HepG2 (cell line): ENCODE data around the gene DSG2. TPM values are rescaled to one million over a fixed set of nuclear protein-coding genes. Genes with fewer than 3 reads are reported as not detected.

Experiments used
- CEBPG ChIP-seq: IDR thresholded peaks from 2 replicates; pipeline ENCODE4 v1.6.1; 2016
- FLYWCH1 ChIP-seq: sonication (generic); formaldehyde crosslinking; IDR thresholded peaks from 2 replicates; pipeline ENCODE4 v1.8.1; 2023; ENCODE audit warnings: mild to moderate bottlenecking, missing genetic modification reagents
- HMGA1 ChIP-seq: sonication (generic); formaldehyde crosslinking; conservative IDR thresholded peaks from 2 replicates; pipeline ENCODE4 v1.4.0; 2020; ENCODE audit warnings: missing genetic modification reagents
- PAXIP1 ChIP-seq: sonication (generic); formaldehyde crosslinking; conservative IDR thresholded peaks from 2 replicates; pipeline ENCODE4 v1.4.0; 2020; ENCODE audit warnings: mild to moderate bottlenecking, missing genetic modification reagents, moderate library complexity
- PBX2 ChIP-seq: IDR thresholded peaks from 2 replicates; pipeline ENCODE4 v1.6.1; 2016; ENCODE audit warnings: control low read depth
- SAP130 ChIP-seq: IDR thresholded peaks from 2 replicates; pipeline ENCODE4 v1.6.1; 2016; ENCODE audit warnings: low read depth
- TARDBP ChIP-seq: sonication (generic); formaldehyde crosslinking; IDR thresholded peaks from 2 replicates; pipeline ENCODE4 v1.8.0; 2022; ENCODE audit warnings: mild to moderate bottlenecking, missing genetic modification reagents
- ZNF18 ChIP-seq: sonication (generic); formaldehyde crosslinking; IDR thresholded peaks from 2 replicates; pipeline ENCODE4 v1.8.0; 2022; ENCODE audit warnings: mild to moderate bottlenecking, missing genetic modification reagents; ENCODE audit not compliant: insufficient replicate concordance
- ZNF543 ChIP-seq: sonication (generic); formaldehyde crosslinking; IDR thresholded peaks from 2 replicates; pipeline ENCODE4 v1.4.0; 2020; ENCODE audit warnings: mild to moderate bottlenecking, missing genetic modification reagents
- ZNF7 ChIP-seq: IDR thresholded peaks from 2 replicates; pipeline ENCODE4 v1.6.1; 2016; ENCODE audit warnings: missing biosample characterization, missing genetic modification reagents
- ZNF746 ChIP-seq: sonication (generic); formaldehyde crosslinking; IDR thresholded peaks from 2 replicates; pipeline ENCODE4 v1.8.0; 2022; ENCODE audit warnings: mild to moderate bottlenecking, missing genetic modification reagents
- polyA plus RNA-seq, 8 experiments: library from polyadenylated mRNA; depleted of rRNA in 3 of 8; stranded (reverse) in 7 of 8; unstranded in 1 of 8; fragments of >200 nt; fragmentation: Illumina TruSeq in 4 of 8; extraction: Trizol in 4 of 8; gene quantifications; 2 replicates each; pipeline versions ENCODE4 v1.2.1 to v1.2.3, GENCODE V29; 2011 to 2016; ENCODE audit warnings: low read depth in 4 of 8, missing spikeins in 1 of 8, mixed read lengths in 1 of 8; ENCODE audit not compliant: insufficient read depth in 1 of 8
- total RNA-seq, 5 experiments: library from RNA; depleted of rRNA; stranded (reverse); fragments of >200 nt; fragmentation: Illumina TruSeq; extraction: Trizol; gene quantifications; 2 replicates each; pipeline ENCODE4 v1.2.3, GENCODE V29; 2016; ENCODE audit warnings: low read depth in 1 of 5
- TF ChIP-seq, protein P1 (sequence below): conservative IDR thresholded peaks from 2 replicates; pipeline ENCODE4 v1.6.1; 2018; ENCODE audit warnings: missing genetic modification reagents
- TF ChIP-seq, protein P2 (sequence below): sonication (generic); formaldehyde crosslinking; IDR thresholded peaks from 2 replicates; pipeline ENCODE4 v1.4.0; 2020; ENCODE audit warnings: missing genetic modification reagents
- TF ChIP-seq, protein P3 (sequence below): sonication (generic); formaldehyde crosslinking; IDR thresholded peaks from 2 replicates; pipeline ENCODE4 v1.4.0; 2020; ENCODE audit warnings: missing genetic modification reagents; ENCODE audit errors: not compliant biosample characterization

Gene DSG2
- total and polyA plus RNA-seq, 2 of the 13 experiments (the other 11 are each of a cell fraction or from before 2014, with no cell fraction given) = 23.3 to 66.7 TPM

DNA sequence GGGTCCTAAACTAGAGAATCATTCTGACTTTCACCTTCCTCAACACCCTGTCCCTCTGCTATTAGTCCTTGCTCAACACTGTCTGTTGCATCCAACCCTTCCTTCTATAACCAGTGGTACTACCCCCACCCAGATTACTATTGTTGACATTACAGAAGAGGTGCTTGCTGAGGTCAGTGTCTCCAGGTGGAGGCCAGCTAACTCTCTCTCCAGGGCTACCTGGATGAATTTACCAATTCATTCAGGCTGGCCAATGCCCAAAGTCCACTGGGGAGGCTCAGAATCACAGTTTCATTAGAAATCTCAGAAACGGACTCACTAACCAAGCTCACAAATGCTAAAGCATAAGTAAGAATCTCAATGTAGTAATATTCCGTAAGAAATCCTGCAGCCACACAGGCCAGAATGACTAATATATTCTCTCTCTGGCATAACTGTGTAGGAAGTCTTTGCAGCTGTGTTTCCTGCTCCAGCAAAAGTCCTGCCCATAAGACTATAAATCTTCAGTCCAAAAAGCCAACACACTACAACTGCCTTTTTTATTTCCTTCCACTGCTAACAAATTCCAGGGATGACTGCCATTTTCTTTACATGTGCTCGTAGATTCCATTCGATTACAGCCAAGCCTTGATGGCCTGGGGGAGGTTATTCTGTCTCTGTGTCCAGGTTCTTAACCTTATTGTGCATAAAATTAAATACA is 83.7 kb downstream of the DSG2 start (continued):
- TF ChIP-seq, protein P1, sequence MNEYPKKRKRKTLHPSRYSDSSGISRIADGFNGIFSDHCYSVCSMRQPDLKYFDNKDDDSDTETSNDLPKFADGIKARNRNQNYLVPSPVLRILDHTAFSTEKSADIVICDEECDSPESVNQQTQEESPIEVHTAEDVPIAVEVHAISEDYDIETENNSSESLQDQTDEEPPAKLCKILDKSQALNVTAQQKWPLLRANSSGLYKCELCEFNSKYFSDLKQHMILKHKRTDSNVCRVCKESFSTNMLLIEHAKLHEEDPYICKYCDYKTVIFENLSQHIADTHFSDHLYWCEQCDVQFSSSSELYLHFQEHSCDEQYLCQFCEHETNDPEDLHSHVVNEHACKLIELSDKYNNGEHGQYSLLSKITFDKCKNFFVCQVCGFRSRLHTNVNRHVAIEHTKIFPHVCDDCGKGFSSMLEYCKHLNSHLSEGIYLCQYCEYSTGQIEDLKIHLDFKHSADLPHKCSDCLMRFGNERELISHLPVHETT = no peak
- peak; percentile 44; the same call in 1 of the 2 replicates for TF ChIP-seq CEBPG (CRISPR knock-in tag)
- TF ChIP-seq TARDBP (CRISPR knock-in tag) = no peak
- no peak for TF ChIP-seq ZNF18 (CRISPR knock-in tag)
- TF ChIP-seq, protein P2, sequence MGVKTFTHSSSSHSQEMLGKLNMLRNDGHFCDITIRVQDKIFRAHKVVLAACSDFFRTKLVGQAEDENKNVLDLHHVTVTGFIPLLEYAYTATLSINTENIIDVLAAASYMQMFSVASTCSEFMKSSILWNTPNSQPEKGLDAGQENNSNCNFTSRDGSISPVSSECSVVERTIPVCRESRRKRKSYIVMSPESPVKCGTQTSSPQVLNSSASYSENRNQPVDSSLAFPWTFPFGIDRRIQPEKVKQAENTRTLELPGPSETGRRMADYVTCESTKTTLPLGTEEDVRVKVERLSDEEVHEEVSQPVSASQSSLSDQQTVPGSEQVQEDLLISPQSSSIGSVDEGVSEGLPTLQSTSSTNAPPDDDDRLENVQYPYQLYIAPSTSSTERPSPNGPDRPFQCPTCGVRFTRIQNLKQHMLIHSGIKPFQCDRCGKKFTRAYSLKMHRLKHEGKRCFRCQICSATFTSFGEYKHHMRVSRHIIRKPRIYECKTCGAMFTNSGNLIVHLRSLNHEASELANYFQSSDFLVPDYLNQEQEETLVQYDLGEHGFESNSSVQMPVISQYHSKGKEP = no peak
- no peak for TF ChIP-seq ZNF7 (CRISPR knock-in tag)
- TF ChIP-seq HMGA1 = no peak
- no peak for TF ChIP-seq PBX2 (CRISPR knock-in tag)
- TF ChIP-seq PAXIP1 (CRISPR knock-in tag) = 0 out of 2 replicates have a peak, but pooled peaks have one; percentile 41
- TF ChIP-seq FLYWCH1 (CRISPR knock-in tag) = no peak
- TF ChIP-seq ZNF746 (CRISPR knock-in tag) = no peak
- no peak for TF ChIP-seq ZNF543
- 0 out of 2 replicates have a peak, but pooled peaks have one; percentile 11 for TF ChIP-seq SAP130 (CRISPR knock-in tag)
- TF ChIP-seq, protein P3, sequence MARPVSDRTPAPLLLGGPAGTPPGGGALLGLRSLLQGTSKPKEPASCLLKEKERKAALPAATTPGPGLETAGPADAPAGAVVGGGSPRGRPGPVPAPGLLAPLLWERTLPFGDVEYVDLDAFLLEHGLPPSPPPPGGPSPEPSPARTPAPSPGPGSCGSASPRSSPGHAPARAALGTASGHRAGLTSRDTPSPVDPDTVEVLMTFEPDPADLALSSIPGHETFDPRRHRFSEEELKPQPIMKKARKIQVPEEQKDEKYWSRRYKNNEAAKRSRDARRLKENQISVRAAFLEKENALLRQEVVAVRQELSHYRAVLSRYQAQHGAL (CRISPR knock-in tag) = no peak
